Measurements from ENCODE around the gene PSG11.
"Not testable (repeated sequence)": the region's sequence is repeated elsewhere in the genome, so short reads cannot be mapped to it uniquely, and the experiment has no call there.

DNA sequence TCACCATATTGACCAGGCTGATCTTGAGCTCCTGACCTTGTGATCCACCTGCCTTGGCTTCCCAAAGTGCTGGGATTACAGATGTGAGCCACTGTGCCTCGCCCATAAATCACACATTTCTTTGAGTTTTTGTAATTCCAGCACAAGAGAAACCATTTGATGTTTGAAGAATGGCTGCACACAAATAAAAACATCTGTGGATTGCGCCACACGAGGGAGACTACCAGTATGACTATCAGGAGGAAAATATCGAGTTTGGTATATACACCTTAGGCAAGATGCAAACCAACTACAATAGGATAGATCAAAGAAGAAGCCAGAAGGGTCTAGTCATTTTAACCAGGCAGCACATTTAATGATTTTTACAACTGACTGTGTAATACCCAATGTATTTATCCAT lies 20.4 kb downstream of the PSG11 start:
- not testable (repeated sequence) for TF ChIP-seq CTCF (IDR thresholded peaks at IDR 0.05 in 2 of 3, conservative IDR thresholded peaks at IDR 0.05 in 1 of 3; ENCODE audit: borderline replicate concordance in 1 of 3, insufficient read depth in 1 of 3, low read depth in 2 of 3, low read length in 2 of 3); ZNF274 (IDR thresholded peaks at IDR 0.05; ENCODE audit: low read depth, low read length); POLR2AphosphoS5 (IDR thresholded peaks at IDR 0.05; ENCODE audit: low read depth, low read length); SRF (IDR thresholded peaks at IDR 0.05; ENCODE audit: low read depth)
